Midbrain (tissue), 1 donor: Measurements from ENCODE around the gene TMEM245.
A peak's percentile ranks its signal among the peaks of the same experiment; 100 is the strongest.

Experiments used
- DNase-seq: peaks from one replicate; lab custom pipeline; 2025; lab: John Stamatoyannopoulos, UW

The TMEM245 gene

GRCh38 chr9:109119439-109120203 lies at the start of gene TMEM245:
Gene TMEM245, minus strand, starts transcription at chr9:109119947. Its CDS starts 34 bp downstream, at chr9:109119913.
- DNase-seq, result peak; percentile 98

DNA sequence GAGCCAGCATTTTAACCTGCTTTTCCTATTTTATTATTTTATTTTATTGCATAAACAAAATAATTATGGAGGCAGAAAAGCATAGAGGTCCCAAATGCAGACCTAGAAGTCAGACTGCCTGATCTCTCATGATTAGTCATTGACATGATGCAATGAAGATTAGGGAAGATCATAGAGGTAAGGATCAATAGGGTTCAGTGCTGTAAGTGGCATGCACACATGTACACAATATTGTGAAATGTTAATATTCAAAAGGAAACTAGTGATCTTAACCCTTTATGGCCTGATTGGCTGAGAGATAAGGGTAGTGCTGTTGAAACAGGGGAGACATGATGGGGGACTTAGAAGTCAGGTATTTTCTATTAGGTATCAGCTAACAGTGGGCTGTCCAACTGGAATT lies 48.4 kb upstream of the TMEM245 start:
- DNase-seq, result no peak

GRCh38 chr9:109167716-109168115 lies 48.0 kb upstream of the TMEM245 start:
- no peak for DNase-seq

DNA sequence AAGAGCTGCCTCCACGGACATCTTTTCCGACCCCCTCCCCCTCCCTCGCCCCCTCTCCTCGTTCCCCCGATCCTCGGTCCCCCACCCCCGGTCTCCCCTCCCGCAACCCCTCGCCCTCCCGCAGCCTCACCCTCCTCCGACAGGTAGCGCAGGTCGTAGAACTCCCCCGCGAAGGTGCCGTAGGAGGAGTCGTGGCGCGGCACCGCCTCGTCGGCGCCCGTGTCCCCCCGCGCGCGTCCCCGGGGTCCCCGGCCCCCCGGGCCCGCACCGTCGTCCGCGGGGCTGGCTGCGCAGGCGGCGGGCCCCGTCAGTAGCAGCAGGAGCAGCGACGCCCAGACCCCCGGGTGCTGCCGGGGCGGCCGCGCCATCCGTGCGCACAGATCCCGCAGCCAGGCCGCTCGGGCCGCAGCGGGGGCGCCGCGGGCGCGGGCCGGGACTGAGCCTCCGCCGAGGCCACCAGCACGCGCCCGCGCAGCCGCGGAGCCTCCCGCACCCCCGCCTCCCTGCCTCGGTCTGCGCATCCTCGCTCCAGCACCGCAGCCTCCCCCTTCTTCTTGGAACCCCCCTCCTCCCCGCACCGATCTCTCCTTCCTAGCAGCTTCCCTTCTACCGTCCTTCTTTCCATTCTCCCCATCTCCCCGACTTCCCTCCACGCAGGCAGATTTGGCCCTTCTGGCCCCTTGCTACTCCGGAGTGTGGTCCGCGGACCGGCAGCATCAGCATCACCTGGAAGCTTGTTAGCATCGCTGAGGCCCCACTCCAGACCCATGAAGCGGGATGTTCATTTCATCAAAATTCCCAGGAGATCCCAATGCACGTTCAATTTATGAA lies 47.2 kb upstream of the TMEM245 start, which contains the start of gene FRRS1L:
Gene FRRS1L, minus strand, starts transcription at position 479 of the 831 bp plus-strand sequence. Its CDS starts 111 bp downstream, at position 368.
- peak; percentile 57 for DNase-seq

- no peak for DNase-seq
Measured at GRCh38 chr9:109166171-109166770, 46.5 kb upstream of the TMEM245 start.

GRCh38 chr9:109164042-109164441 lies 44.3 kb upstream of the TMEM245 start:
- no peak for DNase-seq

GRCh38 chr9:109163194-109163593 lies 43.4 kb upstream of the TMEM245 start:
- no peak for DNase-seq

GRCh38 chr9:109162677-109163076 lies 42.9 kb upstream of the TMEM245 start:
- DNase-seq, result no peak

- no peak for DNase-seq
Measured at GRCh38 chr9:109161471-109161870, 41.7 kb upstream of the TMEM245 start.

DNA sequence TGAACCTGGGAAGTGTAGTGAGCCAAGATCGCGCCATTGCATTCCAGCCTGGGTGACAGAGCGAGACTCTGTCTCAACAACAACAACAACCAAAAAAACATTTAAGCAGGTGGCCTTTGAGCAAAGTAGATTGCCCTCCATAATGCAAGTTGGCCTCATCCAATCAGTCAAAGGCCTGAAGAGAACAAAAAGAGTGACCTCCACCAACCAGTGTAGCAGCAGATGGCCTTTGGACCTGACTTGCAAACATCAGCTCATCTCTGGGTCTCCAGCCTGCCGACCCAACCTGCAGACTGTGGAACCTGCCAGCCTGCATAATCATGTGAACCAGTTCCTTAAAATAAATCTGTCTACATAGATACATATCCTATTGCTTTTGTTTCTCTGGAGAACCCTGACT lies 39.8 kb upstream of the TMEM245 start:
- no peak for DNase-seq

DNA sequence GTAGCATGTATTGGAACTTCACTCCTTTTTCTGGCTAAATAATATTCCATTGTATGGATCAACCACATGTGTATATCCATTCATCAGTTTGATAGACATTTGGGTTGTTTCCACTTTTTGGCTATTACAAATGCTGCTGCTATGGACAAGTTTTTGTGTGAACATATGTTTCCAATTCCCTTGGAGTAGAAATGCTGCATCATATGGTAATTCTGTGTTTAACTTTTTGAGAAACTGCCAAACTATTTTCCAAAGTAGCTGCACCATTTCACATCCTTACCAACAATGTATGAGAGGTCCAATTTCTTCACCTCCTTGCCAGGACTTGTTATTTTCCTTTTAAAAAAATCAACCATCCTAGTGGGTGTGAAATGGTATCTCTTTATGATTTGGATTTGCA lies 38.9 kb upstream of the TMEM245 start:
- no peak for DNase-seq

GRCh38 chr9:109156708-109157107 lies 37.0 kb upstream of the TMEM245 start:
- DNase-seq, result no peak

- DNase-seq, result no peak
Measured at GRCh38 chr9:109150925-109151545, 31.3 kb upstream of the TMEM245 start.

DNA sequence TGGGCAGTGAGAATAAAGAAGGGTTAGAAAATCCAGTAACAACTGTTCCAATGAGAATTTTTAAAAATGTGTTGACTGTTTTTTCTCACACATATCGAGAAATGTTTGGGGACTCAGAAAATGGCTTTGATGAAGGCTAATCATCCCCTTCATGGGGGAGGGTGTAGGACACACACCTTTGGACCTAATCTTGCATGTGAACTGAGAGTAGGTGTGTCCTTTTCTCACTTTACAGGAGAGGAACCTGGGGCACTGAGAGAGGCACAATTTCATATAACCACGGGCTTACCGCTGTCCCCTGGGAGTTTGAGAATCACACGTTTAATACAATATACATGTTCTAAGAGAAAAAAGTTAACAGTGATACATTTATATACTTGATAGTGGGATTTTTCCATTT lies 30.0 kb upstream of the TMEM245 start:
- DNase-seq, result no peak

DNA sequence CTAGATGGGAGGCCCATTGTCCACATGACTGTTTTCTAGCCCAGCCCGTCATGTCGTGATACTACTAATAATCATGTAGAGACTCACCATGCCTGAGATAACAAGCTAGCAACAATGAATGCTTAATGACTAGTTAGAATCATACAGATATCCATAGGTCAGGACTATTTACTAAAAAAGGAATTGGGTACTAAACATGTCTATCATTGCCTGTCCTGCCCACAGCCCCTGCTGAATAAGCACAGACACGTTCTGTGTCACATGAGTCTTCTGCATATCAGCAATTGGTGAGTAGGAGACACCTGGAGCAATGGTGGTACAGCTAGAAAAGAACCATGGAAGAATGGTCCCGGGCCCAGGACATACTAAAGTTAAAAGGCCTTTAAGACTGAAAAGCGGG lies 29.3 kb upstream of the TMEM245 start:
- DNase-seq, result no peak

DNA sequence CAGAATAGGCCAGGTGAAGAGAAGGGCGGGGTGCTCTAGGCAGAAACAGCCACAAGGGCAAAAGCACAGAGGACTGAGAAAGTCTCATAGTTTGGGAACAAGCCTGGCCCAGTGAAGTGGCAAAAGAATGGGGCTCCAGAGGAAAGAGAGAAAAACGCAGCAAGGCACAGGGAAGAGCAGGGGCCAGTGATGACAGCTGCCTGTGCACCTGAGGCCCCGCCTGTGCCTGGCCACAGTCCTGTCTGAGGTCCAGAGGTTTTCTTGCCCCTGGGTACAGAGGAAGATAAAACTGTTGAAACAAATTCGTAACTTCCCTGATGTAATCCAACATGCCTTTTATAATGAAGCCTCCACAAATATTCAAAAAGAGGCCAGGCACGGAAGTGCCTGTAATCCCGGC lies 25.3 kb upstream of the TMEM245 start:
- no peak for DNase-seq

DNA sequence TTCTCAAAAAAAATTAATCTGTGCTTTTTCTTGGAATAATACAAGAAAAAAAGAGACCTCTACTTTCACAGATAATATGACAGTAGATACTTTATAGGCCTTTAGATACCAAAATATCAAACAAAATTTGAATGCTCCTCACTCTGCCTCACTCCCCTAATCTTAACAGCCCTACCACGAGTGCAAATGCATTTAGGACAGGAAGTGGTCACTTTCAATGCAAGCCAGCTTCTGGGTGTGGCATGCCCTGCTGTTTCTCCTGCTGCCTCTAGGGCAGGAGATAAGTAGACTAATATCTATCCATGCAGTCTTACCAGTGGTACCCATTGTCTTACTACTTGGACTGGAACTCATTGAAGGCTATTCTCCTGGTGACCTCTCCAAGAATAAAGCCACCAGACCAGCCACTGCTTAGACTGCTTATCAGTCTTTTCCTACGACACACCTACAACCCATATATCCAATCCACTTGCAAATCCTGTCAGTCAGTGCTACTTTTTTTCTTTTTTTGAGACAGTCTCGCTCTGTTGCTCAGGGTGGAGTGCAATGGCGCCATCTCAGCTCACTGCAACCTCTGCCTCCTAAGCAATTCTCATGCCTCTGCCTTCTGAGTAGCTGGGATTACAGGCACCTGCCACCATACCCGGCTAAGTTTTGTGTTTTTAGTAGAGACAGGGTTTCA lies 24.3 kb upstream of the TMEM245 start:
- DNase-seq, result no peak

- no peak for DNase-seq
Measured at GRCh38 chr9:109141375-109141774, 21.6 kb upstream of the TMEM245 start.

DNA sequence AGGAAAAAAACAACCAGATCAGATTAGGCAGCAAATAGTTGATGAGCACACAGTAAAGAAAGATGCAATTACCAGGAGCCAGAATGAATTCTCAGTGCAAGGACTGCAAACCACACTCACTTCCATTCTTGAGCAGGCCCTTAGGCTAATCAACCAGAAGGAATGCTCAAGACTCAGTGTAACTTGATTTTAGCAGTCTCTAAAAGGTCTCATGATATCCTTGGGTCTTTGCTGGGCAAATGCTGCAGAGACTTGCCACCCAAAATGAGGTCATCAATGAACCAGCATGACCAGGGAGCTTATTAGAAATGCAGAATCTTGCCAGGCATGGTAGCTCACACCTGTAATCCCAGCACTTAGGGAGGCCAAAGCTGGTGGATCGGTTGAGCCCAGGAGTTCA lies 20.1 kb upstream of the TMEM245 start:
- no peak for DNase-seq

GRCh38 chr9:109138421-109138820 lies 18.7 kb upstream of the TMEM245 start:
- no peak for DNase-seq

- DNase-seq, result no peak
Measured at GRCh38 chr9:109134167-109134578, 14.4 kb upstream of the TMEM245 start.

GRCh38 chr9:109133533-109133932 lies 13.8 kb upstream of the TMEM245 start:
- DNase-seq, result no peak
